ENCODE data around the gene PRKACG. TPM values are rescaled to one million over a fixed set of nuclear protein-coding genes. Genes with fewer than 3 reads are reported as not detected.
A peak's percentile ranks its signal among the peaks of the same experiment; 100 is the strongest.

Gene PRKACG
- total and polyA plus RNA-seq, 2 experiments from 2014 or later: not detected

DNA sequence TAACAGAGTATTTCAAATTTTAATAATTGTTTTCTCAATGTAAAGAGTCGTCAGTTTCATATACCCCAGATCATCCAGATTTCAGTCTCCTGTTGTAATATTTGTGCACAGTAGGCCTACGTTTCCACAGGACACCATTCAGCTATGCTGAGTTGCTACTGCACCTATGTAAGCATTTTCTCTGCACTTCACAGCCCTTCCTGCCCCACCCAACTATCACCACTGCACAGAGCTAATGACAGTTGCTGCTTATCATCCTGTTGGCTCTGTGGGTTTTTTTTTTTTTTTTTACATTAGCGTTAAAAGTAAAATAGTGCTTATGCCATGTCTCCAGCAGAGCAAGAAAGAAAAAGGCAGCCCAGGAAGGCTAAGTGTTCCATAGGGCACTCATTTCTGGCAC, 5.9 kb upstream of the PRKACG start:
- Histone ChIP-seq H2AFZ (peak overlapping the region; percentile 38; the same call in 1 of the 2 replicates), H3K9me2 (ENCODE audit: insufficient read depth) (no peaks in the 10 kb centered on the region; the same call in 1 of the 2 replicates), H3K4me3 (no peak overlapping the region), H3K27ac (ENCODE audit: low read depth) (no peak overlapping the region), H3K4me1 (ENCODE audit: insufficient read depth) (peaks cover 20% of the 10 kb centered on the region), H3F3A (replicated peaks; ENCODE audit: low read depth) (peaks cover 4% of the 10 kb centered on the region; the same call in 1 of the 2 replicates), H4K20me1 (replicated peaks; ENCODE audit: insufficient read depth) (no peaks in the 10 kb centered on the region), H3K79me2 (replicated peaks; ENCODE audit: insufficient read depth) (no peaks in the 10 kb centered on the region), H3K27me3 (ENCODE audit: insufficient read depth) (no peaks in the 10 kb centered on the region), H3K4me2 (no peak overlapping the region), H3K36me3 (ENCODE audit: insufficient read depth) (no peaks in the 10 kb centered on the region)
- DNase-seq (ENCODE audit: low spot score) (no peak), ATAC-seq (no peak)
- H3K27ac Mint-ChIP-seq: no peak overlapping the region
- H3K9me3 Mint-ChIP-seq: no peaks in the 10 kb centered on the region; the same call in 2 of the 3 replicates
- H3K27me3 Mint-ChIP-seq (ENCODE audit: insufficient read depth, low read depth, poor library complexity): peaks cover 4% of the 10 kb centered on the region
- TF ChIP-seq ZNF114 (CRISPR knock-in tag; IDR thresholded peaks at IDR 0.05) (no peak), CREB1 (CRISPR knock-in tag; IDR thresholded peaks at IDR 0.05; ENCODE audit: low read depth) (no peak)
- TF ChIP-seq, protein P1, sequence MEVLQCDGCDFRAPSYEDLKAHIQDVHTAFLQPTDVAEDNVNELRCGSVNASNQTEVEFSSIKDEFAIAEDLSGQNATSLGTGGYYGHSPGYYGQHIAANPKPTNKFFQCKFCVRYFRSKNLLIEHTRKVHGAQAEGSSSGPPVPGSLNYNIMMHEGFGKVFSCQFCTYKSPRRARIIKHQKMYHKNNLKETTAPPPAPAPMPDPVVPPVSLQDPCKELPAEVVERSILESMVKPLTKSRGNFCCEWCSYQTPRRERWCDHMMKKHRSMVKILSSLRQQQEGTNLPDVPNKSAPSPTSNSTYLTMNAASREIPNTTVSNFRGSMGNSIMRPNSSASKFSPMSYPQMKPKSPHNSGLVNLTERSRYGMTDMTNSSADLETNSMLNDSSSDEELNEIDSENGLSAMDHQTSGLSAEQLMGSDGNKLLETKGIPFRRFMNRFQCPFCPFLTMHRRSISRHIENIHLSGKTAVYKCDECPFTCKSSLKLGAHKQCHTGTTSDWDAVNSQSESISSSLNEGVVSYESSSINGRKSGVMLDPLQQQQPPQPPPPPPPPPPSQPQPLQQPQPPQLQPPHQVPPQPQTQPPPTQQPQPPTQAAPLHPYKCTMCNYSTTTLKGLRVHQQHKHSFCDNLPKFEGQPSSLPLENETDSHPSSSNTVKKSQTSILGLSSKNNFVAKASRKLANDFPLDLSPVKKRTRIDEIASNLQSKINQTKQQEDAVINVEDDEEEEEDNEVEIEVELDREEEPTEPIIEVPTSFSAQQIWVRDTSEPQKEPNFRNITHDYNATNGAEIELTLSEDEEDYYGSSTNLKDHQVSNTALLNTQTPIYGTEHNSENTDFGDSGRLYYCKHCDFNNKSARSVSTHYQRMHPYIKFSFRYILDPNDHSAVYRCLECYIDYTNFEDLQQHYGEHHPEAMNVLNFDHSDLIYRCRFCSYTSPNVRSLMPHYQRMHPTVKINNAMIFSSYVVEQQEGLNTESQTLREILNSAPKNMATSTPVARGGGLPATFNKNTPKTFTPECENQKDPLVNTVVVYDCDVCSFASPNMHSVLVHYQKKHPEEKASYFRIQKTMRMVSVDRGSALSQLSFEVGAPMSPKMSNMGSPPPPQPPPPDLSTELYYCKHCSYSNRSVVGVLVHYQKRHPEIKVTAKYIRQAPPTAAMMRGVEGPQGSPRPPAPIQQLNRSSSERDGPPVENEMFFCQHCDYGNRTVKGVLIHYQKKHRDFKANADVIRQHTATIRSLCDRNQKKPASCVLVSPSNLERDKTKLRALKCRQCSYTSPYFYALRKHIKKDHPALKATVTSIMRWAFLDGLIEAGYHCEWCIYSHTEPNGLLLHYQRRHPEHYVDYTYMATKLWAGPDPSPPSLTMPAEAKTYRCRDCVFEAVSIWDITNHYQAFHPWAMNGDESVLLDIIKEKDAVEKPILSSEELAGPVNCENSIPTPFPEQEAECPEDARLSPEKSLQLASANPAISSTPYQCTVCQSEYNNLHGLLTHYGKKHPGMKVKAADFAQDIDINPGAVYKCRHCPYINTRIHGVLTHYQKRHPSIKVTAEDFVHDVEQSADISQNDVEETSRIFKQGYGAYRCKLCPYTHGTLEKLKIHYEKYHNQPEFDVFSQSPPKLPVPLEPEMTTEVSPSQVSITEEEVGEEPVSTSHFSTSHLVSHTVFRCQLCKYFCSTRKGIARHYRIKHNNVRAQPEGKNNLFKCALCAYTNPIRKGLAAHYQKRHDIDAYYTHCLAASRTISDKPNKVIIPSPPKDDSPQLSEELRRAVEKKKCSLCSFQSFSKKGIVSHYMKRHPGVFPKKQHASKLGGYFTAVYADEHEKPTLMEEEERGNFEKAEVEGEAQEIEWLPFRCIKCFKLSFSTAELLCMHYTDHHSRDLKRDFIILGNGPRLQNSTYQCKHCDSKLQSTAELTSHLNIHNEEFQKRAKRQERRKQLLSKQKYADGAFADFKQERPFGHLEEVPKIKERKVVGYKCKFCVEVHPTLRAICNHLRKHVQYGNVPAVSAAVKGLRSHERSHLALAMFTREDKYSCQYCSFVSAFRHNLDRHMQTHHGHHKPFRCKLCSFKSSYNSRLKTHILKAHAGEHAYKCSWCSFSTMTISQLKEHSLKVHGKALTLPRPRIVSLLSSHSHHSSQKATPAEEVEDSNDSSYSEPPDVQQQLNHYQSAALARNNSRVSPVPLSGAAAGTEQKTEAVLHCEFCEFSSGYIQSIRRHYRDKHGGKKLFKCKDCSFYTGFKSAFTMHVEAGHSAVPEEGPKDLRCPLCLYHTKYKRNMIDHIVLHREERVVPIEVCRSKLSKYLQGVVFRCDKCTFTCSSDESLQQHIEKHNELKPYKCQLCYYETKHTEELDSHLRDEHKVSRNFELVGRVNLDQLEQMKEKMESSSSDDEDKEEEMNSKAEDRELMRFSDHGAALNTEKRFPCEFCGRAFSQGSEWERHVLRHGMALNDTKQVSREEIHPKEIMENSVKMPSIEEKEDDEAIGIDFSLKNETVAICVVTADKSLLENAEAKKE (CRISPR knock-in tag; IDR thresholded peaks at IDR 0.05): no peak
- no peak overlapping the region for H3K4me3 Mint-ChIP-seq
- H3K36me3 Mint-ChIP-seq (ENCODE audit: low read depth): no peaks in the 10 kb centered on the region
- H3K4me1 Mint-ChIP-seq: peaks cover 35% of the 10 kb centered on the region

DNA sequence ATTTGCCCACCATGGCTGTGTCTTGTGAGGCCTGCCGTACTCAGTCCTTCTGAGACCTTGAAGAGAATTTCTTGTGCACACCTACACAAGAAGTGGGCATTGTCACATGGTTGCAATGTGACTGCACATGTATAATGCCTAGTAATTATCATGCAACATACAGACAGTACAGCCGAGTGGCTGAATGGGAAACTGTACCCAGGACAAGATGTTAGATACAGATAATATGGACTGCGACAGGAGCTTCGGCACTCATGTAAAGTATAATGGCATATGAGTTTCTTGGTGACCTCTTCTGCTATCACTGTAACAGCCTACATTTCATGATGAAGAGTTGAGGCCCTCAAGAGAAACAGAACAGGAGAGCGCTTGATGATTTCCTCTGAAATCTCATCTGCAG, 4.8 kb upstream of the PRKACG start:
- Histone ChIP-seq H3K4me3 (no peak overlapping the region), H3F3A (replicated peaks; ENCODE audit: low read depth) (no peaks in the 10 kb centered on the region; the same call in 1 of the 2 replicates), H3K27ac (ENCODE audit: low read depth) (no peak overlapping the region), H3K9me2 (ENCODE audit: insufficient read depth) (no peaks in the 10 kb centered on the region; the same call in 1 of the 2 replicates), H3K4me2 (no peak overlapping the region), H2AFZ (no peak overlapping the region), H3K36me3 (ENCODE audit: insufficient read depth) (no peaks in the 10 kb centered on the region), H3K27me3 (ENCODE audit: insufficient read depth) (no peaks in the 10 kb centered on the region), H4K20me1 (replicated peaks; ENCODE audit: insufficient read depth) (no peaks in the 10 kb centered on the region), H3K4me1 (ENCODE audit: insufficient read depth) (peaks cover 20% of the 10 kb centered on the region), H3K79me2 (replicated peaks; ENCODE audit: insufficient read depth) (no peaks in the 10 kb centered on the region)
- Mint-ChIP-seq H3K27me3 (ENCODE audit: insufficient read depth, low read depth, poor library complexity) (peaks cover 1% of the 10 kb centered on the region), H3K27ac (no peak overlapping the region), H3K36me3 (ENCODE audit: low read depth) (0 out of 3 replicates have a peak, but pooled peaks cover 4% of the 10 kb centered on the region), H3K4me1 (peaks cover 31% of the 10 kb centered on the region), H3K4me3 (no peak overlapping the region), H3K9me3 (no peaks in the 10 kb centered on the region; the same call in 2 of the 3 replicates)
- DNase-seq (ENCODE audit: low spot score) (no peak), ATAC-seq (no peak)
- TF ChIP-seq EZH2 (IDR thresholded peaks at IDR 0.05; ENCODE audit: low read depth, unreplicated experiment) (no peak), NANOG (IDR thresholded peaks at IDR 0.05; ENCODE audit: borderline replicate concordance) (no peak)
- TF ChIP-seq, protein P2, sequence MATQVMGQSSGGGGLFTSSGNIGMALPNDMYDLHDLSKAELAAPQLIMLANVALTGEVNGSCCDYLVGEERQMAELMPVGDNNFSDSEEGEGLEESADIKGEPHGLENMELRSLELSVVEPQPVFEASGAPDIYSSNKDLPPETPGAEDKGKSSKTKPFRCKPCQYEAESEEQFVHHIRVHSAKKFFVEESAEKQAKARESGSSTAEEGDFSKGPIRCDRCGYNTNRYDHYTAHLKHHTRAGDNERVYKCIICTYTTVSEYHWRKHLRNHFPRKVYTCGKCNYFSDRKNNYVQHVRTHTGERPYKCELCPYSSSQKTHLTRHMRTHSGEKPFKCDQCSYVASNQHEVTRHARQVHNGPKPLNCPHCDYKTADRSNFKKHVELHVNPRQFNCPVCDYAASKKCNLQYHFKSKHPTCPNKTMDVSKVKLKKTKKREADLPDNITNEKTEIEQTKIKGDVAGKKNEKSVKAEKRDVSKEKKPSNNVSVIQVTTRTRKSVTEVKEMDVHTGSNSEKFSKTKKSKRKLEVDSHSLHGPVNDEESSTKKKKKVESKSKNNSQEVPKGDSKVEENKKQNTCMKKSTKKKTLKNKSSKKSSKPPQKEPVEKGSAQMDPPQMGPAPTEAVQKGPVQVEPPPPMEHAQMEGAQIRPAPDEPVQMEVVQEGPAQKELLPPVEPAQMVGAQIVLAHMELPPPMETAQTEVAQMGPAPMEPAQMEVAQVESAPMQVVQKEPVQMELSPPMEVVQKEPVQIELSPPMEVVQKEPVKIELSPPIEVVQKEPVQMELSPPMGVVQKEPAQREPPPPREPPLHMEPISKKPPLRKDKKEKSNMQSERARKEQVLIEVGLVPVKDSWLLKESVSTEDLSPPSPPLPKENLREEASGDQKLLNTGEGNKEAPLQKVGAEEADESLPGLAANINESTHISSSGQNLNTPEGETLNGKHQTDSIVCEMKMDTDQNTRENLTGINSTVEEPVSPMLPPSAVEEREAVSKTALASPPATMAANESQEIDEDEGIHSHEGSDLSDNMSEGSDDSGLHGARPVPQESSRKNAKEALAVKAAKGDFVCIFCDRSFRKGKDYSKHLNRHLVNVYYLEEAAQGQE (IDR thresholded peaks at IDR 0.05; ENCODE audit: unreplicated experiment): no peak
